ENCODE measurements around the gene WDR12. TPM values are rescaled to one million over a fixed set of nuclear protein-coding genes. Genes with fewer than 3 reads are reported as not detected.

The WDR12 gene
- total and polyA plus RNA-seq, 2 of the 13 experiments (the other 11 are each of a cell fraction or from before 2014, with no cell fraction given): 94.4 to 216 TPM

DNA sequence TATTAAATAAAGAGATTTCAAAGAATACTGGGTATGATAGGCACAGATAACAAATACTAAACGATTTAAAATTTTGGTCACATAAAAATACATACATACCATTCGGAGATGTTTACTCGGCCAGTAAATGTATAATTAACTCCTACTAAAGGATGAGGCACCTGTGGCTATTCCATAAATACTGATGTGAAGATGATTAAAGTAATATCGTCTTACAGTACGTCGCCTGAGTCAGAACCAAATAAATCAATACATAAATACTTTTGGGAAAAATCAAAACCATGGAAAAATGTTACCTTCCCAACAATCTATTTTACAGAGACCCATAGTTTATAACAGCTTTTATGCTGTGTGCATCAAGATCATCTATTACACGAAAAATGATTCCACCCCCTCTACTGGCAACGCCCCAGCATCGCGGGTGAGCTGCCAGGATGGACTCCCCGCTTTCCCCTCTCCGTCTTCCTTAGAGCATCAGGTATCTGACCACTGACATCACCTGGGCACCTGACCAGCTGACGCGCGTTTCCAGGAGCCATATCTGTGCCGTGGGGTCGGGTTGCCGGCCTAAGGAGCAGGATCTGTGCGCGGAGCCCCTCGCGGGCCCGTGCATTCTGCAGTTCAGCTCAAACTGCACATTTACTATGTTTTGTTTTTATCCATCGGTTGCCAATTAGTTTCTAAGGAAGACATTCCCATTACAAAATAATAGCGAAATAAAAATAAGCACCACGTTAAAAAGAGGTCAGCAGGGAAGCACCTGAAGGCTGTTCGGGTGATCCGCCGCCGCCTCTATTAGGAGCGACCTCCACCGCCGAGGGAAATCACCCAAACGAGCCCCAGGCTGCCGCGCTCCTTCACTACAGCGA lies 40.8 kb downstream of the WDR12 start (continued):
- peak; percentile 16; the same call in 1 of the 2 replicates for TF ChIP-seq TARDBP (CRISPR knock-in tag; IDR thresholded peaks at IDR 0.05)
- TF ChIP-seq ZNF563 (CRISPR knock-in tag; IDR thresholded peaks at IDR 0.05): no peak
- no peak for TF ChIP-seq IKZF1 (IDR thresholded peaks at IDR 0.05)
- TF ChIP-seq HMGXB4 (CRISPR knock-in tag; IDR thresholded peaks at IDR 0.05; ENCODE audit: borderline replicate concordance in 1 of 2, low read depth in 1 of 2): peak in 1 of 2 experiments; percentile 42; a peak in 2 of 4 replicates
- TF ChIP-seq ZNF720 (CRISPR knock-in tag; IDR thresholded peaks at IDR 0.05): no peak
- TF ChIP-seq ZFP36L2 (CRISPR knock-in tag; IDR thresholded peaks at IDR 0.05): no peak
- no peak for TF ChIP-seq FOXA1 (IDR thresholded peaks at IDR 0.05)
- TF ChIP-seq FOXA1 (CRISPR knock-in tag; IDR thresholded peaks at IDR 0.05): no peak
- no peak for TF ChIP-seq ZNF709 (CRISPR knock-in tag; IDR thresholded peaks at IDR 0.05)
- peak; percentile 66; the same call in 1 of the 2 replicates for TF ChIP-seq DNMT3B (CRISPR knock-in tag; conservative IDR thresholded peaks at IDR 0.05)
- TF ChIP-seq IKZF4 (CRISPR knock-in tag; IDR thresholded peaks at IDR 0.05; ENCODE audit: borderline replicate concordance, low read depth, not compliant biosample characterization): no peak
- TF ChIP-seq KMT2B (CRISPR knock-in tag; IDR thresholded peaks at IDR 0.05): peak; percentile 54
- TF ChIP-seq GATA4 (IDR thresholded peaks at IDR 0.05; ENCODE audit: borderline replicate concordance, low read depth): no peak
- peak; percentile 31; the same call in 1 of the 2 replicates for TF ChIP-seq ZNF782 (CRISPR knock-in tag; IDR thresholded peaks at IDR 0.05; ENCODE audit: borderline replicate concordance)
- TF ChIP-seq KLF15 (CRISPR knock-in tag; IDR thresholded peaks at IDR 0.05; ENCODE audit: borderline replicate concordance): no peak
- 0 out of 2 replicates have a peak, but pooled peaks have one; percentile 31 for TF ChIP-seq GATAD1 (CRISPR knock-in tag; IDR thresholded peaks at IDR 0.05)
- no peak for TF ChIP-seq ZNF331 (CRISPR knock-in tag; IDR thresholded peaks at IDR 0.05)
- peak; percentile 28; the same call in 1 of the 2 replicates for TF ChIP-seq GMEB1 (CRISPR knock-in tag; IDR thresholded peaks at IDR 0.05; ENCODE audit: borderline replicate concordance)
- TF ChIP-seq ATAD3A (CRISPR knock-in tag; IDR thresholded peaks at IDR 0.05): no peak
- TF ChIP-seq BCL6 (CRISPR knock-in tag; IDR thresholded peaks at IDR 0.05): no peak
- TF ChIP-seq CBX5 (CRISPR knock-in tag; IDR thresholded peaks at IDR 0.05; ENCODE audit: borderline replicate concordance): no peak
